ENCODE measurements around the gene S100A11.

The S100A11 gene

GRCh38 chr1:152001631-152002584, 34.9 kb downstream of the S100A11 start:
- peak; percentile 56 for DNase-seq (ENCODE audit: low read depth, low spot score)

GRCh38 chr1:152000964-152001630, 35.7 kb downstream of the S100A11 start:
- no peak for DNase-seq (ENCODE audit: low read depth, low spot score)

- DNase-seq (ENCODE audit: low read depth, low spot score) = no peak
Measured at GRCh38 chr1:151998611-151999362, 38.0 kb downstream of the S100A11 start.

- DNase-seq (ENCODE audit: low read depth, low spot score) = no peak
Measured at GRCh38 chr1:151997284-151997570, 39.6 kb downstream of the S100A11 start.

DNA sequence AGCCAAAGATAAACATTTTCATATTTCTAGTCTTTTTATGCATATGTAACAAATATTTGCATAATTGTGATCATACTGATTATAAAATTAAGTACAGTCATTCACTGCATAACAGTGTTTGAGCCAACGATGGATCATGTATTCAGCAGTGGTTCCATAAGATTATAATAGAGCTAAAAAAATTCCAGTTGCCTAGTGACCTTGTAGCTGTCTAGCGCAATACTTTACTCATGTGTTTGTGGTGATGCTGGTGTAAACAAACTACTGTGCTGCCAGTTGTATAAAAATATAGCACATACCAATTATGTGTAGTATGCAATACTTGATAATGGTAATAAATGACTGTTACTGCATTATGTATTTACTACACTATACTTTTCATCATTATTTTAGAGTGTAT, 41.0 kb downstream of the S100A11 start:
- DNase-seq (ENCODE audit: low read depth, low spot score) = no peak

GRCh38 chr1:151994956-151995355, 41.8 kb downstream of the S100A11 start:
- DNase-seq (ENCODE audit: low read depth, low spot score) = no peak

- DNase-seq (ENCODE audit: low read depth, low spot score) = peak; percentile 50
Measured at GRCh38 chr1:151993734-151994496, 42.9 kb downstream of the S100A11 start, which contains the start of gene S100A10. S100A10 (minus strand) TSS chr1:151993859; CDS start chr1:151986230, 7,629 bp downstream.

GRCh38 chr1:151993084-151993733, 43.6 kb downstream of the S100A11 start:
- no peak for DNase-seq (ENCODE audit: low read depth, low spot score)

DNA sequence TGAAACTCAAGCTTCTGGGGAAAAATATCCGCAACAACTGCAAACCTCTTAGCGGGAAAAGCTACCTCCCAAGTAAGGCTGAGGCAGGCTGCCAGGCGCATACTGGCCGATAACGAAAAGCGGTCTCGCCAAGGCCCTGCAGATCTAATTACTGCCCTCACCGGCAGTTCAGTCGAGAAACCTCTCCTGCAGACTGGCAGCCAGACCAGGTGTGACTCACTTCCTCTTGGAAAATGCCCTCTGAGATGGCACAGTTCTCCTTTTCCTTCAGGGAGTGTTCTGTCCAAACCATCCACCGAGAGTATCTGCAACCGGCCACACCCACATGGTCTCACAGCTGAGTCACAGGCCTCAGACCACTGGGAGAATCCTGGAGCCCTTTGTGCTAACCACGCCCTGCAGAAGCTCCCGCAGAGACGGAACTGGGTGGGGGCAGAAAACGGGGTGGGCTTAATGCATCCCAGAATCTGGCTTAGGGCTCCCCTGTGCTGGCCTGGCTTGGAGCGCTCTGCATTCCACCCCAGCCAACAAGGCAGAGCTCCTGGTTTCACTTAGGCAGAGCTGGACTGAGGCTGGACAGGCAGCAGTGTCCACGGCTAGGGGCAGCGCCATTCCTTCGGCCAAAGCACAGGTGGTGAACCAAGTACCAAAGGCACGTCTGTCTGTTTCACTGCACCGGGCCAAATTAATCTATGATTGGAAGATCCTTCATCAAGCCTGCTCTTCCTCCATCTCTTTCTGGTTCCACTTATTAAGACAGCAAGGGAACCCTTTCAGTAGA, 44.3 kb downstream of the S100A11 start:
- DNase-seq (ENCODE audit: low read depth, low spot score) = no peak

DNA sequence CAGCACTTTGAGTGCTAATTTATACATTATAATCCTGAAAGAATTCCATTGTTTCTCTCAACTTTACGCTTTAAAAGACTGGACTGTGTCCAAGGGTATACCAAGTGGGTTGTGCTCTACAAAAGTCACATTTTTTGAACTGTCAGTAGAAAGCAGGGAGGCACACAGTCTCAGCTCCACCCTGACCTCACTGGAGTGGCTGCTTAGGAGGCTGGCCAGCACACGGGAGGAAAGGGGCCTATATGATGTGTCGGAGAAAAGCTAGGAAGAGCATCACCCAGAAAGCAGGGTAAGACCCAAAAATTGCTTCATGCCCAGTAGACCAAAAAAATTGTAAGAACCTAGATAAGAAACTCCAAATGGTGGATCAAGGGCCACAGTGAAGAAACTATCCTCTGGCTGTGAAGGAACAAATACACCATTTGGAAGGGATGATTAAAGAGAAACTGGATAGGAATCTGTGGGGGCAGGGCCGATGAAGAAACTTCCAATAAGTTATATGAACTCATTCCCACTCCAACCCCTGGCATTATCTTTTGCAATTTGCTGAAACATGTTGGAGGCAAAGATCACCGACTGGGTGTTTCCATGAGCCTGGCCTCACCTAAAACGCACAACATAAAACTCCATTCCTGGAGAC, 45.0 kb downstream of the S100A11 start:
- no peak for DNase-seq (ENCODE audit: low read depth, low spot score)

DNA sequence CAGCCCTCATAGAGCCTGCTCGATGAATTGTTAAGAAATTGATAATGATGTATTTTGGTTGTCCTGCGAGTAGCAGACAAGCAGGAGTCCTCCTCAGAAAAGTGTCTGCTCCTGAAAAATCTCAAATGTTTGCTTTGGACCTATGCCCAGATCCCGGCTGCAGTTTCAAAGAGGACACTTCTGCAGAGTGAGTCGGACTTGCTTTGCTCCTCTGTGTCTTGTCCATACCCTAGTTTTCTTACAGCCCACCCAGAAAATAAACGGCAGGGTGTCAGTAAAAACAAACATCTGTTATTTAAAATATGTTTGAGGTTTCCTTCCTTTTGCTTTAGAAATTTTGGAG, 46.0 kb downstream of the S100A11 start:
- no peak for DNase-seq (ENCODE audit: low read depth, low spot score)

DNA sequence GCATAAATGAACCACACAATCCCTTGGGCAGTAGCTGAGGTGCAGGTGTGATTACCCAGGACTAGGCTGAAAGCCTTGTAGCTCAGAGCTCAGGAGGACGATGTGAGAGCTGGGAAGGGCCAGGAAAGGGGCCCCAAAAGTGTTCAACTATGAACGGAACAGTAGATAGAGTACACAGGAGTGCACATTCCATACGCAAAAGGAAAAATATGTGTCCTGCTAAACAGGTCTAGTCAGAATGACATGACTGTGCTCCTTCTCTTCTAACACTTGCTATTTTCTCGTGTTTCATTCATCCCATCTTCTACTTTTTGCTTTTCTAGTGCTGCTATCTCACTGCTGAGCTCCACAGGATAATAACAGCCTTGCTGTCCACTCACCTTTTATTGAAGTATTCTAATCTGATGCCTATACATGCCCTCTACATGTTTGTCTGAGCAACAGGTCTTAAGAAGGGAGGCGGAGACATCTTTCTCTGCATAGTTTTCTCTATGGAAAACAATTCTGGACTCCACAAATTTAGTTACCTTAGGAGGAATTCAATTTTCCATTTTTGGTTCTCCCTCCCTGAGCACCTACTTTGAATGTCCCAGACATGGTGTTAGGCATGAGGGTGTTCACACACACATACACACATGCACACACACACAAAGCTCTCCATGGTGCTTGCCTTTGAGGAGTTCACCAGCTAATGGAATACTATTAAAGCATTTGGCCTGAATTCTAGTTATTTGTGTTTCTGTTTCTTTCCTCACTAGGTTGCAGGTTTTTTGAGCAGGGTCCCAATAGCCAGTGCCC, 46.5 kb downstream of the S100A11 start:
- no peak for DNase-seq (ENCODE audit: low read depth, low spot score)

- no peak for DNase-seq (ENCODE audit: low read depth, low spot score)
Measured at GRCh38 chr1:151989211-151989862, 47.5 kb downstream of the S100A11 start.

DNA sequence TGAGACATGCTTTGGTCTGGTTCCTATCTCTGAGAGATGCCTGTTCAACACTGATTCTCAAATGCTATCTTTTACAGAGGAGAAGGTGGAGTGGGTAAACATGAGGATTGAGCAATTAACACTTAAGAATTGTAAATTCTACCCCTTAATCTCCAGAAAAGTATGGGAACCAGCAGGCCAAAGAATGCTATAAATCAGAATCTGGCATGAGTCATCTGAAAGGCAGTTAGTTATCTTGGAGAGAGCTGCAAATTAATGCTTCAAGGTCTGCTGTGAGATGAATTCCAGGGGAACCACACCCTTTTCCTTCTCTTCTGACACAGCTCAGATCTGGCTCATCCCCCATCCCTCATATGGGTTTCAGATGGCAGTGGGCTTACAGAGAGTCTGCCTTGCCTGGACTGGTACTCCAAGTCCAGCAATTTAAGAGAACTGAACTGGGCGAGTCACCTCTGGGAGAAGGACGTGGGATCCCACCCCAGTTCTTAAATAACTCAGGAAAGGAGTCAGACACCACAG, 48.3 kb downstream of the S100A11 start:
- DNase-seq (ENCODE audit: low read depth, low spot score) = no peak

GRCh38 chr1:151986501-151987190, 50.2 kb downstream of the S100A11 start:
- DNase-seq (ENCODE audit: low read depth, low spot score) = no peak

GRCh38 chr1:151985768-151986167, 51.0 kb downstream of the S100A11 start:
- no peak for DNase-seq (ENCODE audit: low read depth, low spot score)

GRCh38 chr1:151985270-151985669, 51.5 kb downstream of the S100A11 start:
- DNase-seq (ENCODE audit: low read depth, low spot score) = no peak
